Activated CD8-positive, alpha-beta memory T cell treated with anti-CD3 and anti-CD28 coated beads for 36 hours (primary cell): ENCODE data around the gene SGPL1. TPM values are rescaled to one million over a fixed set of nuclear protein-coding genes. Genes with fewer than 3 reads are reported as not detected.

Experiments used
- CTCF ChIA-PET: fragments of 350-600 bp; sonication (Branson Sonifier 250); formaldehyde crosslinking; loops from one replicate; lab custom pipeline; 2021; ENCODE audit warnings: antibody characterized with exemption; lab: Charles Lee
- POLR2A ChIA-PET: fragments of 350-600 bp; sonication (Branson Sonifier 250); formaldehyde crosslinking; loops from one replicate; lab custom pipeline; 2021; ENCODE audit warnings: antibody characterized with exemption; lab: Charles Lee
- total RNA-seq, 2 experiments: library from RNA; stranded (reverse); gene quantifications; one replicate each; pipeline ENCODE4 v1.2.3, GENCODE V29; 2021

SGPL1 gene
- total RNA-seq, 2 experiments from 2014 or later: 51.4 to 56.5 TPM

- CTCF ChIA-PET: interaction anchor here (1.1 kb wide), 1 partner anchor 17 kb away, joined by 4 read pairs; no protein-coding TSS in a partner anchor
Observed at GRCh38 chr10:70832852-70833528, 17.2 kb downstream of the SGPL1 start.

GRCh38 chr10:70833601-70834000 lies 17.9 kb downstream of the SGPL1 start:
- ChIA-PET CTCF (interaction anchor here (1.5 kb wide), 1 partner anchor 15 kb away, joined by 3 read pairs; no protein-coding TSS in a partner anchor), POLR2A (interaction anchor here (1.2 to 1.4 kb wide), 3 partner anchors 12 to 54 kb away, joined by 3 to 5 read pairs (median 3); no protein-coding TSS in a partner anchor)

More at GRCh38 chr10:70832852-70833528, 17.2 kb downstream of the SGPL1 start:
- POLR2A ChIA-PET: interaction anchor here (0.7 to 1.4 kb wide), 4 partner anchors 13 to 55 kb away, joined by 3 to 5 read pairs (median 3); no protein-coding TSS in a partner anchor

- POLR2A ChIA-PET: interaction anchor here (1.2 to 1.4 kb wide), 2 partner anchors 12 to 54 kb away, joined by 3 read pairs; no protein-coding TSS in a partner anchor
- CTCF ChIA-PET: interaction anchor here (1.5 kb wide), 1 partner anchor 15 kb away, joined by 3 read pairs; no protein-coding TSS in a partner anchor
Observed at GRCh38 chr10:70834021-70834420, 18.3 kb downstream of the SGPL1 start.

- CTCF ChIA-PET: interaction anchor here (1.5 kb wide), 1 partner anchor 14 kb away, joined by 3 read pairs; no protein-coding TSS in a partner anchor
Observed at GRCh38 chr10:70834441-70835151, 18.8 kb downstream of the SGPL1 start.

GRCh38 chr10:70836319-70836718 lies 20.6 kb downstream of the SGPL1 start:
- CTCF ChIA-PET: interaction anchor here (1.1 to 1.4 kb wide), 2 partner anchors 51 to 335 kb away, joined by 4 read pairs; no protein-coding TSS in a partner anchor

More at GRCh38 chr10:70834441-70835151, 18.8 kb downstream of the SGPL1 start:
- POLR2A ChIA-PET: interaction anchor here (1.0 kb wide), 1 partner anchor 13 kb away, joined by 3 read pairs; no protein-coding TSS in a partner anchor

GRCh38 chr10:70837660-70838059 lies 21.9 kb downstream of the SGPL1 start:
- ChIA-PET CTCF (no interaction called here), POLR2A (interaction anchor here (1.2 kb wide), 1 partner anchor 10 kb away, joined by 3 read pairs; no protein-coding TSS in a partner anchor)

More at GRCh38 chr10:70836319-70836718, 20.6 kb downstream of the SGPL1 start:
- POLR2A ChIA-PET: no interaction called here

- CTCF ChIA-PET: no interaction called here
- POLR2A ChIA-PET: interaction anchor here (1.2 kb wide), 1 partner anchor 10 kb away, joined by 3 read pairs; no protein-coding TSS in a partner anchor
Observed at GRCh38 chr10:70838270-70838805, 22.6 kb downstream of the SGPL1 start.

- ChIA-PET CTCF (interaction anchor here (1.5 kb wide), 1 partner anchor 20 kb away, joined by 3 read pairs; no protein-coding TSS in a partner anchor), POLR2A (no interaction called here)
Observed at GRCh38 chr10:70840836-70841235, 25.1 kb downstream of the SGPL1 start.

GRCh38 chr10:70843333-70843732 lies 27.6 kb downstream of the SGPL1 start:
- POLR2A ChIA-PET: no interaction called here
- CTCF ChIA-PET: no interaction called here

- ChIA-PET CTCF (no interaction called here), POLR2A (no interaction called here)
Observed at GRCh38 chr10:70843776-70844489, 28.2 kb downstream of the SGPL1 start.

- ChIA-PET CTCF (no interaction called here), POLR2A (interaction anchor here (1.1 kb wide), 1 partner anchor 12 kb away, joined by 3 read pairs; no protein-coding TSS in a partner anchor)
Observed at GRCh38 chr10:70845256-70845655, 29.5 kb downstream of the SGPL1 start.

GRCh38 chr10:70845816-70846215 lies 30.1 kb downstream of the SGPL1 start:
- ChIA-PET CTCF (interaction anchor here (0.6 to 1.9 kb wide), 2 partner anchors 35 to 426 kb away, joined by 3 to 4 read pairs; no protein-coding TSS in a partner anchor), POLR2A (interaction anchor here (1.1 kb wide), 1 partner anchor 12 kb away, joined by 3 read pairs; no protein-coding TSS in a partner anchor)

GRCh38 chr10:70846795-70847194 lies 31.0 kb downstream of the SGPL1 start:
- ChIA-PET CTCF (interaction anchor here (1.0 to 1.9 kb wide), 2 partner anchors 29 to 34 kb away, joined by 3 to 4 read pairs; no protein-coding TSS in a partner anchor), POLR2A (no interaction called here)

- CTCF ChIA-PET: interaction anchor here (1.0 to 1.9 kb wide), 2 partner anchors 31 to 33 kb away, joined by 4 to 5 read pairs; no protein-coding TSS in a partner anchor
- POLR2A ChIA-PET: interaction anchor here (0.5 to 1.0 kb wide), 4 partner anchors 9 to 15 kb away, joined by 3 read pairs; no protein-coding TSS in a partner anchor
Observed at GRCh38 chr10:70847659-70848360, 32.1 kb downstream of the SGPL1 start.

- POLR2A ChIA-PET: no interaction called here
- CTCF ChIA-PET: interaction anchor here (1.2 kb wide), 1 partner anchor 15 kb away, joined by 3 read pairs; no protein-coding TSS in a partner anchor
Observed at GRCh38 chr10:70849582-70850016, 33.9 kb downstream of the SGPL1 start.

- CTCF ChIA-PET: no interaction called here
- POLR2A ChIA-PET: no interaction called here
Observed at GRCh38 chr10:70850097-70850496, 34.3 kb downstream of the SGPL1 start.
